Epithelial cell of prostate (primary cell): ENCODE results near the gene MDFI.

Experiments used
- DNase-seq: peaks from one replicate; pipeline ENCODE4 v3.0.0-alpha.2; 2011; ENCODE audit warnings: low read depth, low spot score
- H3K27ac ChIP-seq: fragments of 450-650 bp; 2 replicates; pipeline ENCODE4 v1.5.1; 2017; ENCODE audit warnings: mild to moderate bottlenecking

Gene MDFI

GRCh38 chr6:41697861-41698781, 59.9 kb downstream of the MDFI start:
- H3K27ac ChIP-seq = no peak overlapping the region
- no peak for DNase-seq

DNA sequence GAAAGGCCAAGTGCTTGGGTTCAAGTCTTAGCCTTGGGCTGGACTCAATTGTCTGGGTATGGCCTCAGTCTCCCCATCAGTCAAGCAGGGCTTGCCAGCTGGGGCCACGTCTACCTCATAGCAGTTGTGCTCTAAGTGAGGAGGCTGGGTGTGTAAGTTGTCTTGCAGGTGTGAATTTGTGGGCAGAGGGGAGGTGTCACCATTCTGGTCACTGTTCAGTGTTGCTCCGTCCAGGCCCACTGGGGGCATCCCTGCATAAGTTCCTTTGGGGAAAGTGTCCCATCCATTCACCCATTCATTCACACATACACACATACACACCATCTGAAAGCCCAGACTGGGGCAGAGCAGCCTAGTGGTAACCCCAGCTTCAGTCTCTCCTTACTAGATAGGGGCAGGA, 60.8 kb downstream of the MDFI start:
- DNase-seq = no peak
- no peak overlapping the region for H3K27ac ChIP-seq

DNA sequence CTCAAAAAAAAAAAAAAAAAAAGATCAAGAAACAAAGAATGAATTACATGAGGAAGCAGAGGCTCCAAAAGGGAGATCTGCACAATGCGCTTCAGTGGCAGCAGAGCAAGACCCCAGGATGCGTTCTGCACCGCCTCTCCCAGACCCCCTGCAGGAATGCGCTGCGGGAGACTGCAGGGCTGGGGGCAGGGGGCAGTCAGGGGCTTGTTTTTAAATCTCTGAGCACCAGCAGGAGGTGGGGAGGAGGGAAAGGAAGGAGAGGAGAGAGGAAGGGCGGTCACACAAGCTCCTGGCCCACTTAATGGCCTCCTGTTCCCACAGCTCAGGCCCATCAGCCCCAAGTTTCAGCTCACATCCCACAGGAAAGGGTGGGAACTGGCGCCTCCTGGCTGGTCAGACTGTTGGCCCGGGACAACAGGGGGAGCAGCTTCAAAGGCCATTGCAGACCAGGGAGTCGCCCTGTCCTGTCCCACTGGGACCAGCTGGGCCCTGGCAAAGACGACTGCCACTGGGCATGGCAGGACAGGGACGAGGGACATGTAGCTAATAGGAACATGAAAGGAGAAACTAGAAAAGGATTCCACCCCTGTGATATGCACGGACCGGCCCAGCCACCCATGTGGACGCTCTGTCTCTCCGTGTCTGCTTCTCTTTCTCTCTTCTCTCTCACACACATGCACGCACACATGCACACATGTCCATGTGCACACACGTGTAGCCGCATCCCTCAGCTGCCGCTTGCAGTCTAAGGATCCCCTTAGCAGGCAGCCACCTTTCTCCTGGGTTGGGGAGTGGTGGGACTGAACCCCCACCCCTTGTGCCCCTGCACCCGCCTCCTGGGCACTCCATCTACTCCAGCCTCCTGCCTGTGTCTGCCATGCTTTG, 62.4 kb downstream of the MDFI start:
- H3K27ac ChIP-seq = no peak overlapping the region
- DNase-seq = no peak

DNA sequence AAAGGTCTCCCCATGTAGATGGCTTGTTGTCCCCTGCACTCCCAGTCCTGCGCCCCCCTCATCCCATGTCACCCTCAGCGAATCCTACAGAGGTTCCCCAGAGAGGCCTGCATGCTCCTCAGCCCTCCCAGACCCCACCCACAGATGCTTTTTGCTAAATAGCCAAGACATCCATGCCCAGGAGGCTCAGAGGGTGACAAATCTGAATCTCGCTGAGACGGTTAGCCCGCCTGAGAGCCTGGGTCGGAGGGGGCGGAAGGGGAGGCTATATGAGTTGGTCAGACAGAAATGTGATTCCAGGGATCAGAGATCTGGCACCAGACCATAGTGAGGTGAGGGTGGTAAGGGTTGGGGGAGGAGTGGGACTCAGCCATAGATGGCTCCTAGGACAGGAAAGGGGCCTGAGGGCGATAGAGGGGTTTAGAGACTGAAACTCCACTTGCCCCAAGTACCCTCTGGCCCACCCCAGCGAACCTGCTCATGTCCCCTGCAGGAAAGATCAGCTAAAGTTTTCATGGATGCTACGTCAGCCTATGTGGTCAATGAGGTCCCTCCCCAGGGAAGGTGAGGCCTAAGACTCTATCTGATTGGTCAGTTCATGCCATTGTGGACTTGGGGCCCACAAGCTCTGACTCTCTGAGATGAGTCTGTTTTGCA, 63.9 kb downstream of the MDFI start:
- H3K27ac ChIP-seq = no peak overlapping the region
- DNase-seq = no peak

- no peak for DNase-seq
- H3K27ac ChIP-seq = no peak overlapping the region
These were observed 64.7 kb downstream of the MDFI start for GRCh38 chr6:41702771-41703494.
